H1 (cell line): ENCODE results near the gene SOX13. TPM values are rescaled to one million over a fixed set of nuclear protein-coding genes. Genes with fewer than 3 reads are reported as not detected.

Experiments
- CBX5 ChIP-seq: fragments of 300-800, 300-1000 bp; sonication (generic); IDR thresholded peaks from 2 replicates; pipeline ENCODE4 v1.7.1; 2016; ENCODE audit warnings: antibody characterized with exemption, low read length, low read depth
- HDAC2 ChIP-seq, 2 experiments: fragments of 300-600 bp in 1 of 2; sonication (generic) in 1 of 2; IDR thresholded peaks; 2 replicates each; pipeline ENCODE4 v1.6.1; 2011 to 2012; ENCODE audit warnings: low read depth in 2 of 2, low read length in 2 of 2, mild to moderate bottlenecking in 2 of 2, moderate library complexity in 2 of 2, borderline replicate concordance in 1 of 2, inconsistent platforms in 1 of 2
- JUN ChIP-seq: IDR thresholded peaks from 2 replicates; pipeline ENCODE4 v1.6.1; 2011; ENCODE audit warnings: low read depth, mild to moderate bottlenecking, improper control_type of control experiment, low read length
- SAP30 ChIP-seq: fragments of 300-600 bp; sonication (generic); IDR thresholded peaks from 2 replicates; pipeline ENCODE4 v1.7.1; 2012; ENCODE audit warnings: low read length, moderate library complexity, mild to moderate bottlenecking, inconsistent platforms; ENCODE audit not compliant: insufficient read depth, insufficient replicate concordance
- SIX5 ChIP-seq: IDR thresholded peaks from 2 replicates; pipeline ENCODE4 v1.6.1; 2011; ENCODE audit warnings: mild to moderate bottlenecking, low read depth, low read length
- SP2 ChIP-seq: IDR thresholded peaks from 2 replicates; pipeline ENCODE4 v1.6.1; 2012; ENCODE audit warnings: mild to moderate bottlenecking, low read length, inconsistent platforms
- TCF12 ChIP-seq: IDR thresholded peaks from 2 replicates; pipeline ENCODE4 v1.6.1; 2011; ENCODE audit warnings: low read depth, mild to moderate bottlenecking, low read length
- polyA plus RNA-seq, 7 experiments: library from polyadenylated mRNA; depleted of rRNA in 3 of 7; stranded (reverse) in 5 of 7; unstranded in 2 of 7; fragments of >200 nt in 5 of 7; fragments of 200-250 nt in 2 of 7; gene quantifications; 1 replicate in 5 of 7; 2 replicates in 1 of 7; 4 replicates in 1 of 7; pipeline versions ENCODE4 v1.2.1 to v1.2.3, GENCODE V29; 2011 to 2013; ENCODE audit warnings: missing spikeins in 2 of 7, mixed read lengths in 2 of 7
- total RNA-seq: library from RNA; stranded (reverse); fragmentation: NEBNext Ultra II Directional; extraction: Animal tissue kit (Norgen Biotek cat#: 25700); gene quantifications from 2 replicates; pipeline ENCODE4 v1.2.1, GENCODE V29; 2021

The SOX13 gene
- total and polyA plus RNA-seq, 2 of the 8 experiments (the other 6 are each of a cell fraction or from before 2014, with no cell fraction given) = 113 to 173 TPM

GRCh38 chr1:204045430-204045829 lies 27.5 kb upstream of the SOX13 start (continued):
- TF ChIP-seq TCF12 (no peak), HDAC2 (IDR thresholded peaks at IDR 0.05; ENCODE audit: borderline replicate concordance in 1 of 2, low read depth in 2 of 2, low read length in 2 of 2) (no peak), JUN (no peak), SAP30 (no peak), CBX5 (no peak), SIX5 (no peak), SP2 (no peak)
